ENCODE measurements around the gene IL12RB1.
"Not testable (repeated sequence)": the region's sequence is repeated elsewhere in the genome, so short reads cannot be mapped to it uniquely, and the experiment has no call there.

IL12RB1 gene

DNA sequence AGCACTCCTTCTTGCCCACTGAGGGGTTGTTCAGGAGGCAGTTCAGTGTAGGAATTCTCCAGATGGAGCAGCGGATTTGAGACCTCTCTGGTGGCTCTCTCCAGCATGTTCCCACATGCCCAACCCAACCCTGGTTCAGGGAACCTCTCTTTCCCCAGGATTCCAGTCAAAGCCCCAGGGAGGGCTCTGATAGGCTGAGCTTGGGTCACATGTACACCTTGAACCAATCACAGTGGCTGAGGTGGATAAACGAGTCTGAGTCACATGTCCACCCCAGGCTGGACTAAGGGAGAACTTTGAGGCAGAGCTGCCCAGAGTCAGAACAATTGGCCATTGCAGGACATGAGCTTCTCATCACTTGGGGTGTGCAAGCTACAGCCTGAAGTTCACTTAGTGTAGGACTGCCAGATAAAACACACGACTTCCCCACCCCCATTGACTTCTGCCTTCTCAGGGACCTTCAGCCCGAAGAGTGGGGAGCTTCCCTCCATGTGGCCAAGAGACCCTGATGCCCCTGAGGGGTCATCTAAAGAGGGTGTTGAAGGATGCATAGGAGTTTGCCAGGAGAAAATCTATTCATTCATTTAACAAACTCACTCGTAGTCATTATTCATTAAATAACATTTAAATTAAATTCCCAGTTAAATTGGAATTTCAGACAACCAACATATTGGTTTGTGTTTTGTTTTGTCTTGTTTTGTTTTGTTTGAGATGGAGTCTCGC, 6.9 kb upstream of the IL12RB1 start:
- DNase-seq (ENCODE audit: low spot score in 2 of 2) (no peak), ATAC-seq (replicated peaks; ENCODE audit: extremely low read depth, poor library complexity, severe bottlenecking) (no peak)
- Mint-ChIP-seq H3K27me3 (no peaks in the 10 kb centered on the region), H3K27ac (ENCODE audit: low read depth) (no peak overlapping the region), H3K4me1 (peaks cover 40% of the 10 kb centered on the region), H3K36me3 (ENCODE audit: insufficient read depth) (peaks cover 20% of the 10 kb centered on the region), H3K9me3 (no peaks in the 10 kb centered on the region), H3K4me3 (no peak overlapping the region)

DNA sequence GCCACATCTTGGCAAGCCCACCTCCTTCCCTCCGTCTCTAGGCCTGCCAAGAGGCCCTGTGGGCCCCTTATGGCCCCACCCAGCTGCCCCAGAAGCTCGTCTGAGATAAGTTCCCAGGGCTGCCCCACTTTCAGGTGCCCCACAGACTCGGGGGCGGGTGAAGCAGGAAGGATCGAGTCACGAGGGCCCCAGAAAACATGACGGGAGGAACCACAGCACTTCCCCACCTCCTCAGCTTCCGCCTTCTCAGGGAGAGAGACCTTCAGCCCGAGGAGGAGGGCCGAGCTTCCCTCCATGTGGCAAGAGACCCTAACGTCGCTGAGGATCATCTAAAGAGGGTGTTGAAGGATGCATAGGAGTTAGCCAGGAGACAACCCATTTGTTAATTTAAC, 4.5 kb upstream of the IL12RB1 start:
- peaks cover 44% of the 10 kb centered on the region for H3K4me1 Mint-ChIP-seq
- H3K4me3 Mint-ChIP-seq = peak overlapping the region; percentile 21
- H3K36me3 Mint-ChIP-seq (ENCODE audit: insufficient read depth) = peaks cover 24% of the 10 kb centered on the region
- ATAC-seq (replicated peaks; ENCODE audit: extremely low read depth, poor library complexity, severe bottlenecking) (peak; percentile 66), DNase-seq (ENCODE audit: low spot score in 2 of 2) (peak; percentile 44 to 65)
- no peaks in the 10 kb centered on the region for H3K9me3 Mint-ChIP-seq
- no peaks in the 10 kb centered on the region for H3K27me3 Mint-ChIP-seq
- H3K27ac Mint-ChIP-seq (ENCODE audit: low read depth) = peak overlapping the region; percentile 99

DNA sequence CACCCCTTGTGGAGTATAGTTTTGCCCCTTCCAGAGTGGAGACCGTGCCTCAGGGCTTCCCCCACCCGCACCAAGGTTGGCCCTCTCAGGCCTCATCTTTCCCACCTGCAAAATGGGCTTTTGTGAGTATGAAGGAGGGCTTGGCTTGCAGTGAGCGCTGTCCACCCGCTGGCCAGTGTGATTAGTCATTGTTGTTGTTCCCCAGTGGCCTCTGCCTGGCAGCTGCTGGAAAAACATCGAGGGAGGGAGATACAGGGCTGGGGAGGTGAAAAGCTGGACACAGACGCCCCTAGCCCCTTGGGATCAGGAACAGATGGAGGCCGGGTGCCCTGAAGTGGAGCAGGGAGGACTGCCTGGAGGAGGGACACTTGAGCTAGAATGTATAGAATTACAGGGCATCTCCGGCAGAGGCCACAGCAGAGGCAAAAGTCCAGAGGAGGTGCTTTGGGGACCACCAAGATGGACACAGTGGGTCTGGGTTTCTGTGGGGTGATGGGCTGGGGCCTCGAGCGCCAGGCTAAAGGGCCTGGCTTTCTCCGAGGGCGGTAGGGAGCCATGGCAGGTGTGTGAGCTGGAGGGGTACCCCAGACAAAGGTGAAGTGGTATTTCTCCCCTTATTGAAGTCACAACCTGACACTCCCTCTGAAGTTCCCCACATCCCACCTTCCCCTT, 3.9 kb upstream of the IL12RB1 start:
- ATAC-seq (replicated peaks; ENCODE audit: extremely low read depth, poor library complexity, severe bottlenecking) = no peak
- no peak for DNase-seq (ENCODE audit: low spot score in 2 of 2)
- Mint-ChIP-seq H3K4me3 (peak overlapping the region; percentile 74), H3K9me3 (no peaks in the 10 kb centered on the region), H3K36me3 (ENCODE audit: insufficient read depth) (peaks cover 24% of the 10 kb centered on the region), H3K27ac (ENCODE audit: low read depth) (peak overlapping the region; percentile 99), H3K27me3 (no peaks in the 10 kb centered on the region), H3K4me1 (peaks cover 44% of the 10 kb centered on the region)

DNA sequence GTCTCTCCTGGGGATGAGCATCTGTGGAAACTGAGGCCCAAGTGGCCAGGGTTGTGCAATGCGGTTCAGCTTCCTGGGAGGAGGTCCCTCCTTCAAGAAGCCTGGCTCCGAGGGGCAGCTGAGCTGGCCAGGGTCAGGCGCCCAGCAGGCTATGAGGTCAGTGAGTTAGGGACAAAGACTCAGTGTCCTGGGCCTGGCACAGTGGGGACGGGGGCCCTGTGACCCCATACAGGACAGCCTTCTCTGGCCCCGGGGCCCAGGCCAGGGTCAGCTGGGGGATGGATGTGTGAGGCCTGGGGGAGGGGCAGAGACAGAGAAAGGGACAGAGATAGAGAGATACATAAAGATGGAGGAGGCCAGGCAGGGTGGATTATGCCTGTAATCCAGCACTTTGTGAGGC, 3.0 kb upstream of the IL12RB1 start:
- Mint-ChIP-seq H3K36me3 (ENCODE audit: insufficient read depth) (peaks cover 24% of the 10 kb centered on the region), H3K9me3 (no peaks in the 10 kb centered on the region), H3K27ac (ENCODE audit: low read depth) (peak overlapping the region; percentile 99), H3K4me3 (peak overlapping the region; percentile 74), H3K27me3 (no peaks in the 10 kb centered on the region), H3K4me1 (peaks cover 49% of the 10 kb centered on the region)
- DNase-seq (ENCODE audit: low spot score in 2 of 2) = no peak
- no peak for ATAC-seq (replicated peaks; ENCODE audit: extremely low read depth, poor library complexity, severe bottlenecking)

DNA sequence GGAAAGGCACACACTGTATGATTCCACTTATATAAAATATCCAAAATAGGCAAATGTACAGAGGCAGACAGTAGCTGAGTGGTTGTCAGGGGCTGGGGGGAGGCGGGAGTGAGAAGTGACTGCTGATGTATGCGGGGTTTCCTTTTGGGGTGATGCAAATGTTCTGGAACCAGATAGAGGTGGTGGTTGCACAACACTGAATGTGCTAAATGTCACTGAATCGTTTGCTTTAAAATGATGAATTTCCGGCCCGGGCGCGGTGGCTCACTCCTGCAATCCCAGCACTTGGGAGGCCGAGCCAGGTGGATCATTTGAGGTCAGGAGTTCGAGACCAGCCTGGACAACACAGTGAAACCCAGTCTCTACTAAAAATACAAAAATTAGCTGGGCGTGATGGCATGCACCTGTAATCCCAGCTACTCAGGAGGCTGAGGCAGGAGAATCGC, 2.4 kb upstream of the IL12RB1 start:
- not testable (repeated sequence) for H3K27me3 Mint-ChIP-seq, H3K9me3 Mint-ChIP-seq
- Mint-ChIP-seq H3K4me3 (peak overlapping the region; percentile 74), H3K36me3 (ENCODE audit: insufficient read depth) (peaks cover 24% of the 10 kb centered on the region), H3K4me1 (peaks cover 55% of the 10 kb centered on the region), H3K27ac (ENCODE audit: low read depth) (peak overlapping the region; percentile 99)
- ATAC-seq (replicated peaks; ENCODE audit: extremely low read depth, poor library complexity, severe bottlenecking) (peak; percentile 88), DNase-seq (ENCODE audit: low spot score in 2 of 2) (peak; percentile 41 to 68)

DNA sequence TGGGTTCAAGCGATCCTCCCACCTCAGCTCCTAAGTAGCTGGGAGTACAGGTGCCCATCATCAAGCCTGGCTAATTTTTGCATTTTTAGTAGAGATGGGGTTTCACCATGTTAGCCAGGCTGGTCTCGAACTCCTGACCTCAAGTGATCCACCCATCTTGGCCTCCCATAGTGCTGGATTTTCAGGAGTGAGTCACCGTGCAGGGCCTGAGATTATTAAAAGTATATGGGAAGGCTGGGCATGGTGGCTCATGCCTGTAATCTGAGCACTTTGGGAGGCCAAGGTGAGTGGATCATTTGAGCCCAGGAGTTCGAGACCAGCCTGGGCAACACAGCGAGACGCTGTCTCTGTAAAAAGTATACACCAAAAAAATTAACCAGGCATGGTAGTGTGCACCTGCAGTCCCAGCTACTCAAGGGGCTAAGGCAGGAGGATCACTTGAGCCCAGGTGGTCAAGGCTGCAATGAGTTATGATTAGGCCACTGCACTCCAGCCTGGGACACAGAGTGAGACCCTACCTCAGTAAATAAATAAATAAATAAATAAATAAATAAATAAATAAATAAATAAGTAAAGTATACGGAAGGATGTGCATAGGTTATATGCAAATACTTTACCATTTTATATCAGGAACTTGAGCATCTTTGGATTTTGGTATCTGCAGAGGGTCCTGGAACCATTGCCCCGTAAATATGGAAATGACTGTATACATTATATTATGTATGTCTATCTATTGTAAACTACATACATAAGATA, 854 bp downstream of the IL12RB1 start:
- peaks cover 6% of the 10 kb centered on the region for H3K9me3 Mint-ChIP-seq

DNA sequence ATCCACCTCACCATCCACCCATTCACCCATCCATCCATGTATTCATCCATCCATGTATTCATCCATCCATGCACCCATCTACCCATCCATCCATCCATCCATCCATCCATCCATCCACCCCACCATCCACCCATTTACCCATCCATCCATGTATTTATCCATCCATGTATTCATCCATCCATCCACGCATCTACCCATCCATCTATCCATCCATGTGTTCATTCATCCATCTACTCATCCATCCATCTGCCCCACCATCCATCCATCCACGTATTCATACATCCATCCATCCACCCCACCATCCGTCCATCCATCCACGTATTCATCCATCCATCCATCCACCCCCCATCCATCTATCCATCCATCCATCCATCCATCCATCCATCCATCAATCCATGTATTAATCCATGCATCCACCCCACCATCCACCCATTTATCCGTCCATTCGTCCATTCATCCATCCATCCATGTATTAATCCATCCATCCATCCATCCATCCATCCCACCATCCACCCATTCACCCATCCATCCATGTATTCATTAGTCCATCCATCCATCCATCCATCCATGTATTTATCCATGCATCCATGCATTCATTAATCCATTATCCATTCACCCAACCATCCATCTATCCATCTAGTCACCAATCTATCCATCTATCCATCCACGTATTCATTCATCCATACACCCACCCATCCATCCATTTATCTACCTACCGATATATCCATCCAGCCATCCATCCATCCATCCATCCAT, 2.6 kb downstream of the IL12RB1 start:
- DNase-seq (ENCODE audit: low spot score in 2 of 2) = no peak
- Mint-ChIP-seq H3K4me1 (peaks cover 38% of the 10 kb centered on the region), H3K4me3 (peak overlapping the region; percentile 97), H3K27me3 (no peaks in the 10 kb centered on the region), H3K36me3 (ENCODE audit: insufficient read depth) (peaks cover 38% of the 10 kb centered on the region), H3K27ac (ENCODE audit: low read depth) (peak overlapping the region; percentile 0), H3K9me3 (peaks cover 6% of the 10 kb centered on the region)
- ATAC-seq (replicated peaks; ENCODE audit: extremely low read depth, poor library complexity, severe bottlenecking) = no peak

More for the DNA sequence above, 854 bp downstream of the IL12RB1 start:
- Mint-ChIP-seq H3K36me3 (ENCODE audit: insufficient read depth) (peaks cover 36% of the 10 kb centered on the region), H3K27ac (ENCODE audit: low read depth) (peak overlapping the region; percentile 97), H3K4me1 (peaks cover 56% of the 10 kb centered on the region), H3K27me3 (no peaks in the 10 kb centered on the region), H3K4me3 (peak overlapping the region; percentile 97)
- ATAC-seq (replicated peaks; ENCODE audit: extremely low read depth, poor library complexity, severe bottlenecking) = no peak
- DNase-seq (ENCODE audit: low spot score in 2 of 2) = no peak

DNA sequence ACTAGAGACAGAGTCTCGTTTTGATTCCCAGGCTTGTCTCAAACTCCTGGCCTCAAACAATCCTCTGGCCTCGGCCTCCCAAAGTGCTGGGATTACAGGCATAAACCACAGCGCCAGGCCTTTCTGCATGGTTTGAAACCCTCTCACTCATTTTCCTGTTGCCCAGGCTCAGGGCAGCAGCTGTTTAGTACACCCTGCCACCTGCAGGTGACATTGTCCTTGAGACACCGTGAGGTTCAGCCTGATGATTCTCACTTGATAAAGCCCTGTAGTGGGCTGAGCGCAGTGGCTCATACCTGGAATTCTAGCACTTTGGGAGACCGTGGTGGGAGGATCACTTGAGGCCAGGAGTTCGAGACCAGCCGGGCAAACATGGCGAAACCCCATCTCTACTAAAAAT, 12.5 kb downstream of the IL12RB1 start:
- H3K36me3 Mint-ChIP-seq (ENCODE audit: insufficient read depth) = peaks cover 48% of the 10 kb centered on the region
- H3K4me1 Mint-ChIP-seq = peaks cover 10% of the 10 kb centered on the region
- DNase-seq (ENCODE audit: low spot score in 2 of 2) (no peak), ATAC-seq (replicated peaks; ENCODE audit: extremely low read depth, poor library complexity, severe bottlenecking) (no peak)
- H3K27me3 Mint-ChIP-seq = no peaks in the 10 kb centered on the region
- no peak overlapping the region for H3K27ac Mint-ChIP-seq (ENCODE audit: low read depth)
- no peak overlapping the region for H3K4me3 Mint-ChIP-seq
- no peaks in the 10 kb centered on the region for H3K9me3 Mint-ChIP-seq

DNA sequence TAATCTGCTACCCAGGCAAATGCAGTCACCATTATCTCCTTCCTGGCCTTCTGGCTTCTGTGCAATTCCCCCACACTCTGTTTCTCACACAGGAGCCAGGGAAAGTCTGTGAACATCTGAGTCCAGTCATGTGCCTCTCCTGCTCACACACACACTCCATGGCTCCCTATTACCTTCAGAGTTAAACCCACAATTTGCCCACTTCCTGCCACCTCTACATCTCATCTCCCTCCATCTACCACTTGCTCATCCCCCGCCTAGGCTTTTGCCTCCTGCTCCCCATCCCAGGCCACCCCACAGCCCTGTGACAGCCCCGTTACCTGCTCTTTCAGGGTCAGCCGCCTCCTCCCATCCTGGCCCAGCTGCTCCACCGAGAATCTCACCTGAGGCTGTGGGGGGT, 13.5 kb downstream of the IL12RB1 start:
- Mint-ChIP-seq H3K4me1 (peaks cover 10% of the 10 kb centered on the region), H3K27me3 (no peaks in the 10 kb centered on the region), H3K9me3 (no peaks in the 10 kb centered on the region), H3K36me3 (ENCODE audit: insufficient read depth) (peaks cover 54% of the 10 kb centered on the region), H3K27ac (ENCODE audit: low read depth) (peak overlapping the region; percentile 24), H3K4me3 (no peak overlapping the region)
- DNase-seq (ENCODE audit: low spot score in 2 of 2) = no peak
- ATAC-seq (replicated peaks; ENCODE audit: extremely low read depth, poor library complexity, severe bottlenecking) = no peak

DNA sequence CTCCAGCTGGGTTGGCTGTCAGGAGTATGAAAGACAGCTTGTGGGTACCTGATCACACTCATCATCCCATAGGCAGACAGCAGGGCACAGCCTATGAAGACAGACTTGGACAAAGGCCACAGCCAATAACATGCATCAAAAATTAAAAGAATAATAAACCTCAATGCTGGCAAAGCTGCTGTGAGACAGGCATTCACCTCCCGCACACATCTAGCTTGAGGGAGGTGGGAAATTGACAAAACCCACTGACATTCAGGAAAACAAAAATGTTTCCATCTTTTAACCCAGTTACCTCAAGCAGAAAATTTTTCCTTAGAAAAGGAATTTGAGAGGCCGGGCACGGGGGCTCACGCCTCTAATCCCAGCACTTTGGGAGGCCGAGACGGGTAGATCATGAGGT, 14.4 kb downstream of the IL12RB1 start:
- Mint-ChIP-seq H3K4me1 (peaks cover 10% of the 10 kb centered on the region), H3K4me3 (no peak overlapping the region), H3K9me3 (no peaks in the 10 kb centered on the region), H3K27ac (ENCODE audit: low read depth) (no peak overlapping the region), H3K36me3 (ENCODE audit: insufficient read depth) (peaks cover 50% of the 10 kb centered on the region), H3K27me3 (no peaks in the 10 kb centered on the region)
- ATAC-seq (replicated peaks; ENCODE audit: extremely low read depth, poor library complexity, severe bottlenecking) (no peak), DNase-seq (ENCODE audit: low spot score in 2 of 2) (no peak)

DNA sequence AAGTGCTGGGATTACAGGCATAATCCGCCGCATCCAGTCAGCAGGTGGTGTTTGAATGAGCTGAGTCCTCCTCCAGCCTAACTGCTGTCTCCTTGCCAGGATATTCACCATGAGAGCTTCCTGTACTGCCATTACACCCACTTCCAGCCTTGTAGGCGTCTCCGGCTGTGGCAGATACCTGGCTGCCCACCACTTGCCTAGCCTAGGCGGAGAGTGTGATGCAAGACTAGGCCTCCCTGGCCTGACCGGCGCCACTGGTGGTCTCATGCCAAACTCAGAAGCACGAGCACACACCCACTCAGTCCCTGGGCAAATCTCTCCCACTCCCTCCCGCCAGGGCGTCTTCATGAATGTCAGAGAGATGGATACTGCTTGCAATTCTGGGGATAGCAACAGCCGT, 16.6 kb downstream of the IL12RB1 start:
- no peak overlapping the region for H3K27ac Mint-ChIP-seq (ENCODE audit: low read depth)
- no peak for DNase-seq (ENCODE audit: low spot score in 2 of 2)
- peaks cover 10% of the 10 kb centered on the region for H3K4me1 Mint-ChIP-seq
- no peaks in the 10 kb centered on the region for H3K9me3 Mint-ChIP-seq
- no peak for ATAC-seq (replicated peaks; ENCODE audit: extremely low read depth, poor library complexity, severe bottlenecking)
- H3K36me3 Mint-ChIP-seq (ENCODE audit: insufficient read depth) = peaks cover 36% of the 10 kb centered on the region
- no peaks in the 10 kb centered on the region for H3K27me3 Mint-ChIP-seq
- no peak overlapping the region for H3K4me3 Mint-ChIP-seq

DNA sequence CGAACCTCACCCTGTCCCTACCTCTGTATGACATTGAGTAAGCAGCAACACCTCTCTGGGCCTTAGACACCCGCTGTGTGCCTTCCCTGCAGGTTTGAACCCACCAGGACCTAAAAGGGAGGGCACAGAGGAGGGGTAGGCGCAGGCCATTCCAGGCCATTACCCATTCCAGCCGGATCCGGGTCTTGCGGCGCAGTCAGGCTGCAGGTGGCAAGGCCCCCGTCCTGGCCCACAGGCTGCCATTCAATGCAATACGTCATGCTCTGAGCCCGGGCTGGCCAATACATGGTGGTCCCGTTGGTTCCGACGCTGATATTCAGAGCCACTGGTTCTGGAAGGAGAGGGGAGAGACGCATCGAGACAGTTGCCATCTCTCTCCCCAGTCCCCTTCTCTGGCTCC, 17.4 kb downstream of the IL12RB1 start:
- no peaks in the 10 kb centered on the region for H3K27me3 Mint-ChIP-seq
- H3K9me3 Mint-ChIP-seq = no peaks in the 10 kb centered on the region
- peaks cover 33% of the 10 kb centered on the region for H3K36me3 Mint-ChIP-seq (ENCODE audit: insufficient read depth)
- peaks cover 10% of the 10 kb centered on the region for H3K4me1 Mint-ChIP-seq
- H3K4me3 Mint-ChIP-seq = no peak overlapping the region
- ATAC-seq (replicated peaks; ENCODE audit: extremely low read depth, poor library complexity, severe bottlenecking) = no peak
- no peak overlapping the region for H3K27ac Mint-ChIP-seq (ENCODE audit: low read depth)
- DNase-seq (ENCODE audit: low spot score in 2 of 2) = no peak

All from central memory CD8-positive, alpha-beta T cell (primary cell).